HG02623 (cell line): ENCODE data around the gene SPDYE2.
"Not testable (repeated sequence)": the region's sequence is repeated elsewhere in the genome, so short reads cannot be mapped to it uniquely, and the experiment has no call there.

ENCODE experiments used
- ATAC-seq: cut with Tn5 transposase; IDR thresholded peaks from one replicate; pipeline ENCODE4 v1.9.1; 2021; ENCODE audit warnings: moderate library complexity; ENCODE audit not compliant: unreplicated experiment

SPDYE2 gene

GRCh38 chr7:102602317-102602716, 51.3 kb downstream of the SPDYE2 start:
- not testable (repeated sequence) for ATAC-seq

GRCh38 chr7:102604431-102605145, 53.6 kb downstream of the SPDYE2 start:
- ATAC-seq = not testable (repeated sequence)

GRCh38 chr7:102606848-102607247, 55.8 kb downstream of the SPDYE2 start:
- ATAC-seq = not testable (repeated sequence)

- ATAC-seq = not testable (repeated sequence)
These were observed 58.7 kb downstream of the SPDYE2 start for GRCh38 chr7:102609734-102610133.

- not testable (repeated sequence) for ATAC-seq
These were observed 59.4 kb downstream of the SPDYE2 start for GRCh38 chr7:102610441-102610840.

- peak; percentile 38 for ATAC-seq
These were observed 60.1 kb downstream of the SPDYE2 start for GRCh38 chr7:102611013-102611674.

GRCh38 chr7:102611675-102612325, 60.8 kb downstream of the SPDYE2 start:
- not testable (repeated sequence) for ATAC-seq
